HCT116 (cell line): Measurements from ENCODE around the gene PDGFD.

Experiments
- EZH2 ChIP-seq: fragments of 200-600 bp; sonication (generic); IDR thresholded peaks from 2 replicates; pipeline ENCODE4 v1.6.1; 2017; ENCODE audit warnings: antibody characterized with exemption, mixed run types
- SIN3A ChIP-seq: IDR thresholded peaks from 2 replicates; pipeline ENCODE4 v1.6.1; 2012; ENCODE audit warnings: low read depth
- ZFX ChIP-seq: fragments of 450-650 bp; IDR thresholded peaks from 2 replicates; pipeline ENCODE4 v1.6.1; 2017
- ZNF274 ChIP-seq: fragments of 200-500 bp; sonication (Bioruptor generic); IDR thresholded peaks from 2 replicates; pipeline ENCODE4 v1.6.1; 2014; ENCODE audit warnings: mild to moderate bottlenecking, low read depth, low read length, inconsistent platforms

DNA sequence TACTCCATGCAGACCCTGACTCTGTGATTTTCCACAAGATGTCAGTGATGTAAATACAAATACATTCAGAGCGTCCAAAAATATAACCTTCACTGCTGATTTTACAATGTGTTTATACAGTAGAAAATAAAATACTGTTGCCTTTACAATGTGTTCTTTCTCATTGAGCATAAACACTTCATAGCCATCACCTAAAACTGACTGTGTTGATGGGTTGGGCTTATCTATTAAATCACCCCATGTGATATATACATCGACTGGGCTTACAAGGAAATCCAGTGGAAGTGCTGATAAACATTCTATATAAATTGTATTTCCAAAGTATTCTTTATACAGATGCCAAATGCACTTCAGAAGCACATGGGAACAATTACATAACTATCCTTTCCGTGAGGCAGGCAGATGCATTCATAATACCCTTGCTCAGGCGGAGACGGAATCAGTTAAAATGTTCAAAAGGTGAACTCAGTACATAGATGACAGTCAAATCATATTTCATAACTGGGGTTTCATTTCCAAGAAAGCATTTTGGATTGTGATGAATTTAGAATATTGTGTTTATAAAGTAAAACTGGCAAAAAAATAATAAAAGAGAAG, 99.8 kb downstream of the PDGFD start:
- TF ChIP-seq SIN3A (no peak), ZFX (no peak), ZNF274 (no peak), EZH2 (no peak)
